ENCODE data around the gene FBXL14. TPM values are rescaled to one million over a fixed set of nuclear protein-coding genes. Genes with fewer than 3 reads are reported as not detected.

Gene FBXL14
- total and polyA plus RNA-seq, 9 of the 15 experiments (the other 6 are each of a cell fraction or from before 2014, with no cell fraction given): 0.13 to 9.8 (median 3.3) TPM

- ATAC-seq (peak; percentile 32; the same call in 2 of the 3 replicates), DNase-seq (ENCODE audit: extremely low read depth in 1 of 4, low spot score in 3 of 4) (no peak), FAIRE-seq (no peak)
- ChIA-PET POLR2A (interaction anchor here (1.2 to 1.6 kb wide), 4 partner anchors 17 to 458 kb away, joined by 3 to 6 read pairs (median 4); no protein-coding TSS in a partner anchor), CTCF (ENCODE audit: low intra/inter-chr PET ratio) (no interaction called here)
- WGBS (ENCODE audit: insufficient coverage, low coverage, missing lambda C conversion rate): 30% methylated on average over 20 of the region's 23 CpGs
- Histone ChIP-seq H3K27me3 (ENCODE audit: control insufficient read depth in 2 of 2, insufficient read depth in 2 of 2, low read length in 2 of 2) (no peaks in the 10 kb centered on the region), H2AFZ (ENCODE audit: low read depth, low read length) (peak overlapping the region; percentile 47), H3K9me1 (ENCODE audit: control insufficient read depth, insufficient read depth, low read length) (no peaks in the 10 kb centered on the region), H3K79me2 (ENCODE audit: control insufficient read depth, insufficient read depth, low read length) (peaks cover 5% of the 10 kb centered on the region; the same call in 1 of the 3 replicates), H3K27ac (ENCODE audit: extremely low read depth, low read depth, low read length) (peak overlapping the region; percentile 68; the same call in 2 of the 3 replicates), H3K4me2 (ENCODE audit: insufficient read depth, low read length) (peak overlapping the region; percentile 67; the same call in 1 of the 2 replicates), H4K20me1 (replicated peaks; ENCODE audit: control insufficient read depth, insufficient read depth, low read length) (no peaks in the 10 kb centered on the region), H3K36me3 (ENCODE audit: control insufficient read depth, insufficient read depth, low read length) (no peaks in the 10 kb centered on the region), H3K9me3 (replicated peaks; ENCODE audit: control insufficient read depth, insufficient read depth, low read depth, low read length) (no peaks in the 10 kb centered on the region), H3K9ac (ENCODE audit: insufficient read depth in 1 of 2, low read depth in 2 of 2, low read length in 2 of 2) (peak overlapping the region; percentile 31 to 81), H3K4me3 (no peak overlapping the region), H3K4me1 (replicated peaks in 1 of 2; ENCODE audit: control insufficient read depth in 2 of 2, insufficient read depth in 2 of 2, low read length in 2 of 2) (peaks cover 18 to 26% of the 10 kb centered on the region in 2 experiments; a peak in 4 of 5 replicates)
- intact Hi-C loops (cut with micrococcal nuclease): loop anchor here (5.0 to 10.0 kb wide), 2 partner anchors 43 to 61 kb away; no protein-coding TSS in a partner anchor
- BruUV-seq (replicated peaks): no TSS peak
- TF ChIP-seq SIX5 (IDR thresholded peaks at IDR 0.05; ENCODE audit: borderline replicate concordance in 1 of 2, insufficient read depth in 1 of 2, low read depth in 1 of 2, low read length in 2 of 2) (no peak), KDM1A (IDR thresholded peaks at IDR 0.05) (peak; percentile 6 to 35; a peak in 1 of 4 replicates), MTF1 (CRISPR knock-in tag; IDR thresholded peaks at IDR 0.05; ENCODE audit: borderline replicate concordance) (no peak), TOE1 (IDR thresholded peaks at IDR 0.05; ENCODE audit: borderline replicate concordance) (no peak), TOE1 (CRISPR knock-in tag; IDR thresholded peaks at IDR 0.05; ENCODE audit: borderline replicate concordance, low read depth) (no peak), L3MBTL2 (IDR thresholded peaks at IDR 0.05) (no peak), SPI1 (IDR thresholded peaks at IDR 0.05; ENCODE audit: borderline replicate concordance, low read depth, low read length) (peak; percentile 25; the same call in 1 of the 2 replicates)
- in situ Hi-C loops (cut with MboI): loop anchor here (25.0 kb wide), 2 partner anchors 288 to 1013 kb away; no protein-coding TSS in a partner anchor
Observed at GRCh38 chr12:1575408-1576401, 18.7 kb downstream of the FBXL14 start.
